Measurements from ENCODE around the gene ZCCHC24. TPM values are rescaled to one million over a fixed set of nuclear protein-coding genes. Genes with fewer than 3 reads are reported as not detected.

ZCCHC24 gene
- polyA plus RNA-seq, 1 of the 3 experiments (the other 2 are of a cell fraction) = 15.8 TPM

DNA sequence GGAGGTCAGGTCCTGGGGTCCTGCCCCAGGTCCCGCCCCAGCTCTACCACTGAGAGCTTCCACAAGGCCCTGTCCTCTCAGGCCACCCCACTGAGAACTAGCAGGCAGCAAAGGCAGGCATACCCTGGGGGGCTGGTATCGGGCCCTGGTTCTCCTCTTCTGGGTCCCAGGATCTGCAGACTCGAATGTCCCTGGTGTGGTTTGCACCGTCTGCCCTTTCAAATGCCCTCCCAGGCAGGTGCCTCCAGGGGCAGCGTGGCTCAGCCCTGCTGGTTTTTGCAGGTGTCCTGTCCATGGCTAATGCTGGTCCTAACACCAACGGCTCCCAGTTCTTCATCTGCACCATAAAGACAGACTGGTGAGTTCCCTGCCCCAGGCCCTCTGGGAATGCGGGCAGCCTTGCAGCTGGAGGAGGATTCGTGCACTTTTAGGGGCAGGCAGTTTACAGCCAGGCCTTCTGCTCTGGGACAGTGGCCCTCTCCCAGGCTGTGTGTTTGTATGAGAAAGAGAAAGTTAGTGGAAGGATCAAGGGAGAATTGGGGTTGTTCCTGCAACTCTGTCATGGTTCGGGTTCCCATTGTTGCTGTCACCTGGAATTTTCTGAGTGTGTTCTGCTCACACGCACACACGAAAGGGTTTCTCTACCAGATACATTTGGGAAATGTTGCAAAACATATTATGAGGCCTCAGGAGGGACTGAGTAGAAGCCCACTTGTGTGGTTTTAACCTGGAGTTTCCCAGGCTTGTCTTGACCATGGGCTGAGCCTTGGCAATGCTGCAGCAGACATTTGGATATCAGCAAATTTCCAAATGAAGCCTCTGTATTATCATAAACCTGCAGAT is 93.2 kb downstream of the ZCCHC24 start:
- no peak for DNase-seq
- H3K9me2 ChIP-seq = no peaks in the 10 kb centered on the region
- TF ChIP-seq GABPA (IDR thresholded peaks at IDR 0.05; ENCODE audit: low read depth) (no peak), SIN3A (IDR thresholded peaks at IDR 0.05; ENCODE audit: borderline replicate concordance, low read depth, low read length) (no peak), GATA2 (CRISPR knock-in tag; IDR thresholded peaks at IDR 0.05) (no peak), FOSL2 (IDR thresholded peaks at IDR 0.05; ENCODE audit: borderline replicate concordance, low read depth) (no peak), TEAD4 (IDR thresholded peaks at IDR 0.05; ENCODE audit: borderline replicate concordance, insufficient read depth) (no peak), FOXJ3 (CRISPR knock-in tag; IDR thresholded peaks at IDR 0.05) (no peak), FOXM1 (IDR thresholded peaks at IDR 0.05; ENCODE audit: low read depth) (no peak), YY1 (IDR thresholded peaks at IDR 0.05; ENCODE audit: low read depth) (no peak), SMC3 (IDR thresholded peaks at IDR 0.05; ENCODE audit: low read depth, low read length) (no peak), POLR2AphosphoS5 (IDR thresholded peaks at IDR 0.05; ENCODE audit: low read depth, low read length) (no peak), RXRA (IDR thresholded peaks at IDR 0.05; ENCODE audit: borderline replicate concordance, low read depth) (no peak), TCF12 (IDR thresholded peaks at IDR 0.05) (no peak), MXI1 (IDR thresholded peaks at IDR 0.05; ENCODE audit: low read depth, low read length) (no peak)
- TF ChIP-seq, protein P1, sequence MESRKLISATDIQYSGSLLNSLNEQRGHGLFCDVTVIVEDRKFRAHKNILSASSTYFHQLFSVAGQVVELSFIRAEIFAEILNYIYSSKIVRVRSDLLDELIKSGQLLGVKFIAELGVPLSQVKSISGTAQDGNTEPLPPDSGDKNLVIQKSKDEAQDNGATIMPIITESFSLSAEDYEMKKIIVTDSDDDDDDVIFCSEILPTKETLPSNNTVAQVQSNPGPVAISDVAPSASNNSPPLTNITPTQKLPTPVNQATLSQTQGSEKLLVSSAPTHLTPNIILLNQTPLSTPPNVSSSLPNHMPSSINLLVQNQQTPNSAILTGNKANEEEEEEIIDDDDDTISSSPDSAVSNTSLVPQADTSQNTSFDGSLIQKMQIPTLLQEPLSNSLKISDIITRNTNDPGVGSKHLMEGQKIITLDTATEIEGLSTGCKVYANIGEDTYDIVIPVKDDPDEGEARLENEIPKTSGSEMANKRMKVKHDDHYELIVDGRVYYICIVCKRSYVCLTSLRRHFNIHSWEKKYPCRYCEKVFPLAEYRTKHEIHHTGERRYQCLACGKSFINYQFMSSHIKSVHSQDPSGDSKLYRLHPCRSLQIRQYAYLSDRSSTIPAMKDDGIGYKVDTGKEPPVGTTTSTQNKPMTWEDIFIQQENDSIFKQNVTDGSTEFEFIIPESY (IDR thresholded peaks at IDR 0.05; ENCODE audit: borderline replicate concordance, low read depth) = no peak
- TF ChIP-seq, protein P2, sequence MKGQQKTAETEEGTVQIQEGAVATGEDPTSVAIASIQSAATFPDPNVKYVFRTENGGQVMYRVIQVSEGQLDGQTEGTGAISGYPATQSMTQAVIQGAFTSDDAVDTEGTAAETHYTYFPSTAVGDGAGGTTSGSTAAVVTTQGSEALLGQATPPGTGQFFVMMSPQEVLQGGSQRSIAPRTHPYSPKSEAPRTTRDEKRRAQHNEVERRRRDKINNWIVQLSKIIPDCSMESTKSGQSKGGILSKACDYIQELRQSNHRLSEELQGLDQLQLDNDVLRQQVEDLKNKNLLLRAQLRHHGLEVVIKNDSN (IDR thresholded peaks at IDR 0.05; ENCODE audit: borderline replicate concordance, low read depth) = no peak
- TF ChIP-seq, protein P3, sequence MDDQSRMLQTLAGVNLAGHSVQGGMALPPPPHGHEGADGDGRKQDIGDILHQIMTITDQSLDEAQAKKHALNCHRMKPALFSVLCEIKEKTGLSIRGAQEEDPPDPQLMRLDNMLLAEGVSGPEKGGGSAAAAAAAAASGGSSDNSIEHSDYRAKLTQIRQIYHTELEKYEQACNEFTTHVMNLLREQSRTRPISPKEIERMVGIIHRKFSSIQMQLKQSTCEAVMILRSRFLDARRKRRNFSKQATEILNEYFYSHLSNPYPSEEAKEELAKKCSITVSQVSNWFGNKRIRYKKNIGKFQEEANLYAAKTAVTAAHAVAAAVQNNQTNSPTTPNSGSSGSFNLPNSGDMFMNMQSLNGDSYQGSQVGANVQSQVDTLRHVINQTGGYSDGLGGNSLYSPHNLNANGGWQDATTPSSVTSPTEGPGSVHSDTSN (IDR thresholded peaks at IDR 0.05) = no peak
- TF ChIP-seq, protein P4, sequence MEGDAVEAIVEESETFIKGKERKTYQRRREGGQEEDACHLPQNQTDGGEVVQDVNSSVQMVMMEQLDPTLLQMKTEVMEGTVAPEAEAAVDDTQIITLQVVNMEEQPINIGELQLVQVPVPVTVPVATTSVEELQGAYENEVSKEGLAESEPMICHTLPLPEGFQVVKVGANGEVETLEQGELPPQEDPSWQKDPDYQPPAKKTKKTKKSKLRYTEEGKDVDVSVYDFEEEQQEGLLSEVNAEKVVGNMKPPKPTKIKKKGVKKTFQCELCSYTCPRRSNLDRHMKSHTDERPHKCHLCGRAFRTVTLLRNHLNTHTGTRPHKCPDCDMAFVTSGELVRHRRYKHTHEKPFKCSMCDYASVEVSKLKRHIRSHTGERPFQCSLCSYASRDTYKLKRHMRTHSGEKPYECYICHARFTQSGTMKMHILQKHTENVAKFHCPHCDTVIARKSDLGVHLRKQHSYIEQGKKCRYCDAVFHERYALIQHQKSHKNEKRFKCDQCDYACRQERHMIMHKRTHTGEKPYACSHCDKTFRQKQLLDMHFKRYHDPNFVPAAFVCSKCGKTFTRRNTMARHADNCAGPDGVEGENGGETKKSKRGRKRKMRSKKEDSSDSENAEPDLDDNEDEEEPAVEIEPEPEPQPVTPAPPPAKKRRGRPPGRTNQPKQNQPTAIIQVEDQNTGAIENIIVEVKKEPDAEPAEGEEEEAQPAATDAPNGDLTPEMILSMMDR (IDR thresholded peaks at IDR 0.05) = no peak
- TF ChIP-seq, protein P5, sequence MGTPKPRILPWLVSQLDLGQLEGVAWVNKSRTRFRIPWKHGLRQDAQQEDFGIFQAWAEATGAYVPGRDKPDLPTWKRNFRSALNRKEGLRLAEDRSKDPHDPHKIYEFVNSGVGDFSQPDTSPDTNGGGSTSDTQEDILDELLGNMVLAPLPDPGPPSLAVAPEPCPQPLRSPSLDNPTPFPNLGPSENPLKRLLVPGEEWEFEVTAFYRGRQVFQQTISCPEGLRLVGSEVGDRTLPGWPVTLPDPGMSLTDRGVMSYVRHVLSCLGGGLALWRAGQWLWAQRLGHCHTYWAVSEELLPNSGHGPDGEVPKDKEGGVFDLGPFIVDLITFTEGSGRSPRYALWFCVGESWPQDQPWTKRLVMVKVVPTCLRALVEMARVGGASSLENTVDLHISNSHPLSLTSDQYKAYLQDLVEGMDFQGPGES (IDR thresholded peaks at IDR 0.05; ENCODE audit: low read depth, low read length) = no peak
- H3K4me2 ChIP-seq = no peak overlapping the region
- H3K4me3 ChIP-seq (ENCODE audit: low read depth in 2 of 2, low read length in 1 of 2) = no peak overlapping the region
- CTCF ChIA-PET = interaction anchor here (1.4 kb wide), 1 partner anchor 21 kb away, joined by 3 read pairs; no protein-coding TSS in a partner anchor
- H3F3A ChIP-seq (replicated peaks; ENCODE audit: insufficient read depth) = peaks cover 15% of the 10 kb centered on the region
- H3K27ac ChIP-seq (ENCODE audit: low read depth in 2 of 2, low read length in 1 of 2) = no peak overlapping the region; a peak in 1 of 4 replicates
- H3K36me3 ChIP-seq (replicated peaks in 1 of 2; ENCODE audit: control insufficient read depth in 1 of 2, insufficient read depth in 2 of 2, low read length in 1 of 2) = peaks cover 57 to 65% of the 10 kb centered on the region in 2 experiments
- no peaks in the 10 kb centered on the region for H3K9me3 ChIP-seq
- no peak overlapping the region for H3K9ac ChIP-seq
- 90% methylated on average over 8 of the region's 11 CpGs for WGBS (ENCODE audit: low lambda C conversion rate)
- H2AFZ ChIP-seq (ENCODE audit: low read depth) = no peak overlapping the region
- POLR2A ChIA-PET = no interaction called here
- peaks cover 18% of the 10 kb centered on the region; the same call in 1 of the 2 replicates for H4K20me1 ChIP-seq (ENCODE audit: insufficient read depth)
- H3K4me1 ChIP-seq (ENCODE audit: control insufficient read depth in 1 of 2, insufficient read depth in 2 of 2, low read depth in 1 of 2, low read length in 1 of 2) = peaks cover 9 to 21% of the 10 kb centered on the region in 2 experiments; a peak in 2 of 4 replicates
- no peaks in the 10 kb centered on the region for H3K27me3 ChIP-seq (ENCODE audit: insufficient read depth)
- H3K79me2 ChIP-seq (ENCODE audit: insufficient read depth) = peaks cover 47% of the 10 kb centered on the region

Data from SK-N-SH (cell line).